ENCODE data around the gene EVC.
A peak's percentile ranks its signal among the peaks of the same experiment; 100 is the strongest.

The EVC gene

DNA sequence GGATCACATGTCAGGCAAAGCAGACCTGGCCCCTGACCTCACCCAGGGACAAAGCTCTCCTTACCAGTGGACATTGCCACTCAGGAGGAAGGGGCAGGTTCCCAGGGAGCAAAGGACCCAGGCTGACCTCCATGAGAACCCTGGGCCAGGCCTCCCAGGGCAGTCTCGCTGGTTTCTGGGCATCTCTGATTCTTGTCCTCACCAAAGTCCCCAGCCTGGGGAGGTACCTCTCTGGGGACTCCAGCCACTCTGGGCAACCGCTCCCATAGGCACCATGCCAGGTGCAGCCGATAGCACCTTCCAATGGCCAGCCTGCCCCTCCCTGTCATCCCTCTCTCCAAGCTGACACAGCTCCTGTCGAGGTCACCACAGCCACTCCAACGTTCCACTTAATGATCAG, 10.5 kb upstream of the EVC start:
- no peak overlapping the region for H3K4me3 ChIP-seq (ENCODE audit: low read depth, low read length)
- TF ChIP-seq, protein P1, sequence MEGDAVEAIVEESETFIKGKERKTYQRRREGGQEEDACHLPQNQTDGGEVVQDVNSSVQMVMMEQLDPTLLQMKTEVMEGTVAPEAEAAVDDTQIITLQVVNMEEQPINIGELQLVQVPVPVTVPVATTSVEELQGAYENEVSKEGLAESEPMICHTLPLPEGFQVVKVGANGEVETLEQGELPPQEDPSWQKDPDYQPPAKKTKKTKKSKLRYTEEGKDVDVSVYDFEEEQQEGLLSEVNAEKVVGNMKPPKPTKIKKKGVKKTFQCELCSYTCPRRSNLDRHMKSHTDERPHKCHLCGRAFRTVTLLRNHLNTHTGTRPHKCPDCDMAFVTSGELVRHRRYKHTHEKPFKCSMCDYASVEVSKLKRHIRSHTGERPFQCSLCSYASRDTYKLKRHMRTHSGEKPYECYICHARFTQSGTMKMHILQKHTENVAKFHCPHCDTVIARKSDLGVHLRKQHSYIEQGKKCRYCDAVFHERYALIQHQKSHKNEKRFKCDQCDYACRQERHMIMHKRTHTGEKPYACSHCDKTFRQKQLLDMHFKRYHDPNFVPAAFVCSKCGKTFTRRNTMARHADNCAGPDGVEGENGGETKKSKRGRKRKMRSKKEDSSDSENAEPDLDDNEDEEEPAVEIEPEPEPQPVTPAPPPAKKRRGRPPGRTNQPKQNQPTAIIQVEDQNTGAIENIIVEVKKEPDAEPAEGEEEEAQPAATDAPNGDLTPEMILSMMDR (IDR thresholded peaks at IDR 0.05; ENCODE audit: borderline replicate concordance, insufficient read depth, low read depth, low read length) = no peak

DNA sequence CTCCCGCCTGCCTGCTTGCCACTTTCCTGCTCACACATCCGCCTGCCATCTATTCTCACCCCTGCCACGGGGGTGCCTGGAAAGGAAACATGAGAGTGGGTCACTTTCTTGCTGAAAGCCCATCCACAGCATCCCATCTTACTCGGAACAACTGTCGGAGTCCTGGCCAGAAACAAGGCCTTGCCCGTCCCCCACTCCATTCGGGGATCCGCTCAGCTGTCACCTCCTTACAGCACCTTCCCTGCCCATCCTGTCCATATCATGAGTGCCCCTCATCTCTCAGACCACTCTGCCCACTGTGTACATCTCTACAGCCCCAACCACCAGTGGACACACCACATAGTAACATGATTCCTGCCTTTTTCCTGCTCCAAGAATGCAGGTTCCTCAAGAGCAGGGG, 9.0 kb upstream of the EVC start:
- TF ChIP-seq, protein P1 (IDR thresholded peaks at IDR 0.05; ENCODE audit: borderline replicate concordance, insufficient read depth, low read depth, low read length) = no peak
- H3K4me3 ChIP-seq (ENCODE audit: low read depth, low read length) = no peak overlapping the region

DNA sequence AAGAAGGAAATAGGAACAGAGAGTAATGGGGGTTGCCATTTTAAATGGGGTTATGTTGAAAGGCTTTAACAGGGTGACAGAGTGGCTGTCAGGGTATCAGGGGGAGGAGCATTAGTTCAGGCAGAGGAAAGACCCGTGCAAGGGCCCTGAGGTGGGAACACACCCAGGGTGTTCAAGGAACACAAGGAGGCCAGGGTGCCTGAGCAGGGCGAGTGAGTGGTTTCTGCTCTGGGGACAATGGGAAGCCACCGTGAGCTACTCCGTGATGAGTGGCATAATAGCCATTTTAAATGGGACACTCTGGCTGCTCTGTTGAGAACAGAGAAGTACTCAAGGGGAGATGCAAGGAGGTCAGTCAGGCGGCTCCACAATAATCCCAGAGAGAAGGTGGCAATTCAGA, 7.2 kb upstream of the EVC start:
- TF ChIP-seq, protein P1 (IDR thresholded peaks at IDR 0.05; ENCODE audit: borderline replicate concordance, insufficient read depth, low read depth, low read length) = no peak
- no peak overlapping the region for H3K4me3 ChIP-seq (ENCODE audit: low read depth, low read length)

DNA sequence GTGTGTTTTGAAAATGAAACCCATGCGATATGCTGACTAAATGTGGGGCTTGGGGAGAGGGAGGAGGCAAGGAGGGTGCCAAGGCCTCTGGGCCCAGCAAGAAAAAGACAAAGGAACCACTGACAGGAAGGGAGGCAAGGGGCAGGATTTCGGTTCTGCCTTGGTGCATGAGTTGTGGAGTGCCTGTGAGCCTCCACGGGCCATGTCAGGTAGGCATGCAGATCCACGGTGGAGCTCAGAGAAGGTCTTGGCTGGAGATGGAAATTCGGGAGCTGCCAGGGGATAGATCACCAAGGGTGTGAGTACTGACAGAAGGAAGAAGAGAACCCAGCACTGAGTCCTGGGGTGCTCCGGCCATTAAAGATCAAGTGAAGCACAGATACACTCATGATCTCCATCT, 6.7 kb upstream of the EVC start:
- TF ChIP-seq, protein P1 (IDR thresholded peaks at IDR 0.05; ENCODE audit: borderline replicate concordance, insufficient read depth, low read depth, low read length) = no peak
- no peak overlapping the region for H3K4me3 ChIP-seq (ENCODE audit: low read depth, low read length)

DNA sequence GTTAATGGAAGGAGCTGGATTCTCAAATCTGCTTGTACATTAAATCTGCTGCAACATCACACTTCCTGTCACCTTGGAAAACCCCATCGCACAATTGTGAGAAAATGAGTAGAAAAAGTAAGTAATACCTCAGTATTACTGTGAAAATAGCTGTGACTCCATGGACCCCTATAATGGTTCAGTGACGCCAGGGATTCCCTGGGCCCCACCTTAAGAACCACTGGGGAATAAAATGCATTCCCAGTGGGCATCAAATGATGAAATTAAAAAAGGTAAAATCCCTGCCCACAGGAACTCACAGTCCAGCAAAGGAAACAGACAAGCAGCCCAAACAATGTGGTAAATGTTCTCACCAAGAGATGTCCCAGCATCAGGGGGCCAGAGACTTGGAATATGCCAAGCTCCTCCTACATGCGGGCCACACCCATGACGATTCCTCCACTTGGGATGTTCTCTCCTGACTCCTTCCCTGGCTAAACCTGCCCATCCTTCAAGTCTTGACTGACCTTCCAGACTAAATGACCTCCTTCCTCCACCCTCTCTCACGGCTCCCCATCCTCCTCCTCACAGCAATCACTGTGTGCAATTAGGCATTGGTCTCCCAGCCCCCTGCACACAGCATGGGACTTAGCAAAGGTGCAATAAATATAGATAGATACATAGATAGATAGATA, 5.2 kb upstream of the EVC start:
- TF ChIP-seq, protein P1 (IDR thresholded peaks at IDR 0.05; ENCODE audit: borderline replicate concordance, insufficient read depth, low read depth, low read length) = no peak
- no peak overlapping the region for H3K4me3 ChIP-seq (ENCODE audit: low read depth, low read length)

DNA sequence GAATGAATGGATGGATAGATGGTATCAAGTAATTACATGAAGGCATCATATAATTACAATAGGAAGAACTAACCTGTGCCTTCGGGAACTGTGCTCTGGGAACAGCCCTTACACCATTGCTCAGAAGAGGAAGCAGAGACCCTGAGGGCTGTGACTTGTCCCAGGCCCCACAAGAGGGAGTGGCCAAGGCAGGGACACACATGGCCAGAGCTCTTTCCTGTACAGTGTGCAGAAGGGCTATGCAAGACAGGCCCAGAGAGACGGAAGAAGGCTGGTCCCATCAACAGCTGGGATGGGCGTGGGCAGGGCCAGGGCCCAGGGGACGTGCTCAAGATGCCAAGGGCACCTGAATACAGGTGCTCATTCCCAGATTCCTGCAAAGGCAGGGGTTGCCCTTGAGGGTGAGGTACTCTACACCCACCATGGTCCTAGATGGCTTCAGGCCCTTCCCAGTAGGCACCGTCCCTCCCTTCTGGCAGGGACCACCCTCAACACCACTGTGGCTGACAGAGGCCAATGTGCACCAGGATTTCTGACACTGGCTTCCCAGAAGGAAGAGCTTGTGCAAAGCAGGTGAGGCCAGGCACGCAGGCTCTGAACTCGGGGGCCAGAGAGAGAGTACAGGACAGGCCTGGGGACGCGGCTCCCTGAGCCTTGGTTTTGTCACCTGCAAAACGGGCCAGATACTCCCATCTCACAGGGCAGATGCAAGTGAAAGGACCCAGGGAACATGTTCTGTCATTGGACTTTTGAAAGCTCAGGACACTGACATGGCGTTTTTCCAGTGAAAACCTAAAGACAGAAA, 4.3 kb upstream of the EVC start:
- TF ChIP-seq, protein P1 (IDR thresholded peaks at IDR 0.05; ENCODE audit: borderline replicate concordance, insufficient read depth, low read depth, low read length) = no peak
- H3K4me3 ChIP-seq (ENCODE audit: low read depth, low read length) = peak overlapping the region; percentile 80

DNA sequence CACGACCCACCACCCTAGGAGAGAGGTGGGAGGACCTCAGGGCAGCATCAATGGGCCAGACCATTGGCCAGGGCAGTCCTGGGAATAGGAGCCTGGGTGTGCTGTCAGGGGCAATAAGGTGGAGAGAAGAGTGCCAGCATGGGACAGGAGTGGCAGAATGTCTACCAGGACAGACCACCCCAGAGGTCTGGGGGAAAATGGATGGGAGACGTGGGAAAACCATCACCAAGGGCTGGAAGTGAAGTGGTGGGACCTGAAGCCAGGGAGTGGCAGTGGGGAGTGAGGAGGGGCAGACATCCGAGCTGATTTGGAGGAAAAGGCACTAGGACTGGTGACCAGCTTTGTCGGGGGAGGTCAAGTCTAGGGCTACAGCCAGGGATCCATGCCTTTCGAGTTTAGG, 3.6 kb upstream of the EVC start:
- peak overlapping the region; percentile 80 for H3K4me3 ChIP-seq (ENCODE audit: low read depth, low read length)
- TF ChIP-seq, protein P1 (IDR thresholded peaks at IDR 0.05; ENCODE audit: borderline replicate concordance, insufficient read depth, low read depth, low read length) = no peak

Measured in GM12875 (cell line).